ENCODE data around the gene UVRAG. TPM values are rescaled to one million over a fixed set of nuclear protein-coding genes. Genes with fewer than 3 reads are reported as not detected.

The UVRAG gene
- total RNA-seq, 1 donor from 2014 or later: 49.0 TPM

- DNase-seq (ENCODE audit: low read depth in 2 of 2): no peak
Observed at GRCh38 chr11:76004400-76004799, 189.4 kb downstream of the UVRAG start.

- no peak for DNase-seq (ENCODE audit: low read depth in 2 of 2)
Observed at GRCh38 chr11:76005756-76006155, 190.7 kb downstream of the UVRAG start.

- DNase-seq (ENCODE audit: low read depth in 2 of 2): no peak
Observed at GRCh38 chr11:76007166-76007565, 192.2 kb downstream of the UVRAG start.

- peak in 1 of 2 donors; percentile 33 for DNase-seq (ENCODE audit: low read depth in 2 of 2)
Observed at GRCh38 chr11:76008474-76008873, 193.5 kb downstream of the UVRAG start.

- DNase-seq (ENCODE audit: low read depth in 2 of 2): no peak
Observed at GRCh38 chr11:76010051-76010450, 195.0 kb downstream of the UVRAG start.

GRCh38 chr11:76013526-76013925 lies 198.5 kb downstream of the UVRAG start:
- DNase-seq (ENCODE audit: low read depth in 2 of 2): no peak

GRCh38 chr11:76023236-76024068 lies 208.4 kb downstream of the UVRAG start:
- DNase-seq (ENCODE audit: low read depth in 2 of 2): no peak

GRCh38 chr11:76025068-76025467 lies 210.1 kb downstream of the UVRAG start:
- no peak for DNase-seq (ENCODE audit: low read depth in 2 of 2)

- no peak for DNase-seq (ENCODE audit: low read depth in 2 of 2)
Observed at GRCh38 chr11:76025817-76026216, 210.8 kb downstream of the UVRAG start.

- DNase-seq (ENCODE audit: low read depth in 2 of 2): no peak
Observed at GRCh38 chr11:76026281-76026680, 211.3 kb downstream of the UVRAG start.

- no peak for DNase-seq (ENCODE audit: low read depth in 2 of 2)
Observed at GRCh38 chr11:76026862-76027261, 211.9 kb downstream of the UVRAG start.

- DNase-seq (ENCODE audit: low read depth in 2 of 2): peak; percentile 79 to 94
Observed at GRCh38 chr11:76030286-76030685, 215.3 kb downstream of the UVRAG start.

- peak; percentile 30 to 73 for DNase-seq (ENCODE audit: low read depth in 2 of 2)
Observed at GRCh38 chr11:76030968-76031590, 216.1 kb downstream of the UVRAG start.

GRCh38 chr11:76033699-76034098 lies 218.7 kb downstream of the UVRAG start:
- DNase-seq (ENCODE audit: low read depth in 2 of 2): no peak

- DNase-seq (ENCODE audit: low read depth in 2 of 2): no peak
Observed at GRCh38 chr11:76035020-76035419, 220.0 kb downstream of the UVRAG start.

GRCh38 chr11:76038608-76039007 lies 223.6 kb downstream of the UVRAG start:
- DNase-seq (ENCODE audit: low read depth in 2 of 2): no peak

- DNase-seq (ENCODE audit: low read depth in 2 of 2): no peak
Observed at GRCh38 chr11:76041208-76041607, 226.2 kb downstream of the UVRAG start.

- no peak for DNase-seq (ENCODE audit: low read depth in 2 of 2)
Observed at GRCh38 chr11:76044750-76045320, 229.8 kb downstream of the UVRAG start.

GRCh38 chr11:76047231-76047630 lies 232.2 kb downstream of the UVRAG start:
- peak in 1 of 2 donors; percentile 22 for DNase-seq (ENCODE audit: low read depth in 2 of 2)

GRCh38 chr11:76047766-76048165 lies 232.8 kb downstream of the UVRAG start:
- DNase-seq (ENCODE audit: low read depth in 2 of 2): no peak

GRCh38 chr11:76048763-76049162 lies 233.8 kb downstream of the UVRAG start:
- no peak for DNase-seq (ENCODE audit: low read depth in 2 of 2)

GRCh38 chr11:76049511-76049910 lies 234.5 kb downstream of the UVRAG start:
- DNase-seq (ENCODE audit: low read depth in 2 of 2): no peak

- no peak for DNase-seq (ENCODE audit: low read depth in 2 of 2)
Observed at GRCh38 chr11:76051937-76052336, 236.9 kb downstream of the UVRAG start.

All from dermis microvascular lymphatic vessel endothelial cell (primary cell).